HG02642 (cell line): ENCODE results near the gene SLC24A2.
"Not testable (repeated sequence)": the region's sequence is repeated elsewhere in the genome, so short reads cannot be mapped to it uniquely, and the experiment has no call there.

Experiments
- ATAC-seq: cut with Tn5 transposase; IDR thresholded peaks from one replicate; pipeline ENCODE4 v1.9.1; 2021; ENCODE audit warnings: mild to moderate bottlenecking; ENCODE audit not compliant: unreplicated experiment, poor library complexity

The SLC24A2 gene

DNA sequence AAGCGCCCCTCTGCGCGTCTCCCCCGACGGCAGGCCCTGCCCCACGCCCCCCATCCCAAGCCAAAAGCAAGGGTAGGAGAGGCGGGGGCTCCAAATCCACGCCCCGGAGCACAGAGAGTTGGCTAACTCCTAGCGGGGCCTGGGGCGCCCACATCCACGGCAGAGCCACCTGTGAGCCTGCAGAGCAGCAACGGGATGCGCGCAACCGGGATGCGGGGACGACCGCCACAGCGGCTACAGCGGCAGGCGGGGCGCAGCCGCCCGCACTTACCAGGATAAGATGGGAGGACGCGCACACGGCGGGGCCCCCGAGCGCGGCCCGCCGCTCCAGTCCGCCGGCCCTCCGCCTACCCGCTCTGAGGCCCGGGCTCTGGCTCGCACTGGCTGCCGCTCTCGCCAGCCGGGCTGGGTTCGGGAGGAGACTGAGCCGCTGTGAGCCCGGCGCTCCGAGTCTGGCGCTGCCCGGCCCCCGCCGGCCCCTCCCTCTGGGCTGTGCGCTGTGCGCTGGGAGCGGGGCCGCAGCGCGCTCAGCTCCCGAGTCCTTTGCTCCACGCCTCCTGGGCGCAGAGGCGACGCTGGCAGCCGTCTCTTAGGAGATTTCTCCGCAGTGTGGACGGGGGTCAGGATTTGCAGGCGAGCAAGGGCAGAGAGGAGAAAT is at the start of gene SLC24A2:
TSS of gene SLC24A2 (minus strand) at position 424 of the 658 bp plus-strand sequence.
- ATAC-seq, result no peak

DNA sequence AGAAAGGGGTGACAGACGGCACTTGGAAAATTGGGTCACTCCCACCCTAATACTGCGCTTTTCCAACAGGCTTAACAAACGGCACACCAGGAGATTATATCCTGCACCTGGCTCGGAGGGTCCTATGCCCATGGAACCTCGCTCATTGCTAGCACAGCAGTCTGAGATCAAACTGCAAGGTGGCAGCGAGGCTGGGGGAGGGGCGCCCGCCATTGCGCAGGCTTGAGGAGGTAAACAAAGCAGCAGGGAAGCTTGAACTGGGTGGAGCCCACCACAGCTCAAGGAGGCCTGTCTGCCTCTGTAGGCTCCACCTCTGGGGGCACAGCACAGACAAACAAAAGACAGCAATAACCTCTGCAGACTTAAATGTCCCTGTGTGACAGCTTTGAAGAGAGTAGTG is 44.5 kb upstream of the SLC24A2 start:
- ATAC-seq, result not testable (repeated sequence)

DNA sequence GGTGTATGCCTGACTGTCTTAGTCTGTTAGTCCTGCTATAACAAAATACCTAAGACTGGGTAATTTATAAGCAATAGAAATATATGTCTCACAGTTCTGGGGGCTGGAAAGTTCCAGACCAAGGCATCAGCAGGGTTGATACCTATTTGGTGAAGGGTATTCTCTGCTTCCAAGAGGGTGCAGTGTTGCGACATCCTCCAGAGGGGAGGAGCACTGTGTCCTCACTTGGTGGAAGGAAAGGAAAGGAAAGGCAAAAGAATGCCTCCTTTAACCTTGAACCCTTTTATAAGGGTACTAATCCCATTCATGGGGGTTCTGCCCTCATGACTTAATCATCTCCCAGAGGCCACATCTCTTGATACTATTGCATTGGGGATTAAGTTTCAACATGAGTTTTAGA is 42.0 kb upstream of the SLC24A2 start:
- no peak for ATAC-seq

DNA sequence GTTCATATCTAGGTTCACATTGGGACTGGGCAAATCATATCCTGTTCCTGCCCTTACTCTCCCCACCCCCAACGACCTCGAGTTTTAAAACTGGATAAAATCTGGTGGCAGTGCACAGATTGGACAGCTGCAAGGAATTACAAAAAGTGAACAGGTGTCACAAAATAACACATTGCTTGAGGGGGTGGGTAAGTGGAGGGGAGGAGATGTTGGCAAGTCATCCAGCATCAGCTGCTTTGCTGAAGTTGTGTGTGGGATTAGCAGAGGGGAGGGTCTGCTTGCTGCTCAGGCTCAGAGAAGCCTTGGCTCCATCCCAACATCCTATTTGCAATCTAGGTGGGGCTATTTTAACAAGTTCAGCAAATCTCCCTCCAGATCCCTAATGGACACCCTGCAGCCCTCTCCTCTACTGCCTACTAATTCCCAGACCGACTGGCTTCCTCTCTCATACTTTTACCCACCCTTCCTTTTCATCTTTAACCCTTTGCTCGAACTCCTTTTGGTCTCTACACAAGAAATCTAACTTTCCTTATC is 39.8 kb upstream of the SLC24A2 start:
- ATAC-seq, result no peak

DNA sequence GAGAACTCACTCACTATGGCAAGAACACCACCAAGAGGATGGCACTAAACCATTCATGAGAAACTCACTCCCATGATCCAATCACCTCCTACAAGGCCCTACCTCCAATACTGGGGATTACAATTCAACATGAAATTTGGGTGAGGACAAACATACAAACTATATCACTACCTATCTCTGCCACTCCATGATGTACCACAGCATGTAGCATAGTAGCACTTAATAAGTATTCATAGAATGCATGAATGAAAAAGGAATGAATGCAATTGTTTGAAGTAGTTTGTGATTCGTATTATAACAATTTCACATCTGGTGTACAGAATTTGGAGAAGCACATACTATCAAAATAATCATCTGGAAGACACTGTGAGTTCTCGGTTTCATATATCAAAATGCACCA is 27.9 kb upstream of the SLC24A2 start:
- ATAC-seq, result no peak

DNA sequence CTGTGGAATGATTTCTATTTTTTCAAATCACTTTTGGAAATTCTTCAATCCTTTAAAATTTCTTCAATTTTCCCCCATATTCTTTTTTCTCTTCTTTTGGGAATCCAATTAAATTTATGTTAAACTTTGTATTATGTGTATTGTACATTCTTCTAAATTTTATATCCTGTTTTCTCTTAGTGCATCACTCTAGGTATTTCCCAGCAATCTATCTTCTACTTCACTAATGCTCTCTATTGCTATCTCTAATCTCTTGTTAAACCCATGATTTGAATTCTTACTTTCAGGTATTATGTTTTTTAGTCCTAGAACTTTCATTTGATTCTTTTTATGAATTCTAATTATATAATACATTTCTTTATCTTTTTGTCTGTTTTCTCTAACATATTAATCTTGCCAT is 23.4 kb upstream of the SLC24A2 start:
- ATAC-seq, result no peak

DNA sequence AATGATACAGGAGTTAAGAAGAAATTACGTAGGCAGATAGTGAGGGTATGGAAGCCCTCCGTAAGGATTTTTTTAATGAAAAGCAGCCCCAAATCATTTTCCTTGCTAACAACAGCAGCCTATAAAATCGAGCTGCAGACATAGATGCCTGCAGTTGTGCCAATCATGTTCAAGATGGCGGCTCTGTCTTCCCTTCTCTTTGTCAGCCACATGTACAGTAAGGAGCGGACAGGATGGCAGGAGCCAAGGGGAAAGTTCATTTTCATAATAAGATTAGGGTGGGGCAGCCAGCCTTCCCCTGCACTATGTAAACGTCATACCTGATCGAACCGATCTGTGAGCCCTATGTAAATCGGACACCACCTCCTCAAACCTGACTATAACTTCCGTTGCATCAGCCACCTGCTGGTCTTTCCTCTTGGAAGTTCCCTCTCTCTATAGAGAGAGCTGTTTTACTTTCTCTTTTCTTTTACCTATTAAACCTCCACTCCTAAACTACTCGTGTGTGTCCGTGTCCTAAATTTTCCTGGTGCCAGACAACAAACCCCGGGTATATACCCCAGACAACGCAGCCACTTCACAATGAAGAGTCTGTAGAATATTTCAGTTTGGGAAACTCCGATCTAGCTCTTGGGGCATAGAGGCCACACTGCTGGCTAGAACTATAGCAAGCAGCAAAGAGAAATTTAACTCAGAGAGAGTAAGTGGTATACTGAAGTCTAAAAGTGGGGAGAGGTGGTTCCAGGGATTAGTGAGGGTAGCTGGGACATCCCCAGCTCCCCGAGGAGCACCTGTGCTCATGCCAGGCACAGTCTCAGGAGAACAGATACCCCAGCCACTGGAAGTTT is 20.8 kb upstream of the SLC24A2 start:
- ATAC-seq, result no peak

DNA sequence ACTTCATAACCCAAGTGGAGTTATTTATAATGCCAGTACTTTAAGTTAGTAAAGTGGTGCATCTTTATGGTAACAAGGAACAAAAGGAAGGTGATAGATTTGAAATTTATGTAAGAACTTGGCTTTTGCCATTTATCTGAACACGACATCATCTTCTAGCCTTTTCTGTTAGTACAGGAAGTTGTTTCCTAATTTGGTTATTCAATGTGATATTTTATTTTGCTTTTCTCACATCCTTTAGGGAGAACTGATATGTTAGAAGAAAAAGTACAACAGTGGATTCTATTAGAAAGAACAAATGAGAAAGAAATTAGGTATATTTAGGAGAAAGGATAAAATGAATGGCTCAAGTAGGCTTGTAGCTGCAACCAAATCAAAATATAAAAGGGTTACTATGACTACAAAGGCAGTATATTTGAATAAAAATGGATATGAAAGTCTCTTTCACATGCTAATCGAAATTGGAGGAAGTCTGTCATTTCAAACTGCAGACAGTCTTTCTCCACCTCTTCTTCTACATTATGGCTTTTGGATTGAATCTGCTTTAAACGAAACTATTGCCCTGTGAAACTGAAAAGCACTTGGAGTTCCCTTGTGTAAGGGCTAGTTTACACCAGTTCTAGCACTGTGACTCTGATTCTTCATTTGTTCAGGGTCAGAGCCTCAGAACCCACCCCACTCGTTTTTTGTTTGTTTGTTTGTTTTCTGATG is 18.5 kb upstream of the SLC24A2 start:
- ATAC-seq, result no peak

DNA sequence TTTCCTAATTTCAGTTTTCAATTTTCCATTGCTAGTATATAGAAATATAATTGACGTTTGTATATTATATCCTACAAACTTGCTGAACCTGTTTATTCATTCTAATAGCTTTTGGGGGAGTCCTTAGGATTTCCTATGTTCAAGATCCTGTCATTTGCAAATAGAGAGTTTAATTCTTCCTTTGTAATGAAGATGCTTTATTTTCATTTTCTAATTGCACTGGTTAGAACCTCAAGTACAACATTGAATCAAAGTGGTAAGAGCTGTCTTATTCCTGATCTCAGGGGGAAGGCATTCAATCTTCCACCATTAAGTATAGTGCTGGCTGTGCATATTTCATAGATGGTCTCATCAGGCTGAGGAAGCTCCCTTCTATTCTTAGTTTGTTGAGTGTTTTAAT is 15.6 kb upstream of the SLC24A2 start:
- no peak for ATAC-seq

DNA sequence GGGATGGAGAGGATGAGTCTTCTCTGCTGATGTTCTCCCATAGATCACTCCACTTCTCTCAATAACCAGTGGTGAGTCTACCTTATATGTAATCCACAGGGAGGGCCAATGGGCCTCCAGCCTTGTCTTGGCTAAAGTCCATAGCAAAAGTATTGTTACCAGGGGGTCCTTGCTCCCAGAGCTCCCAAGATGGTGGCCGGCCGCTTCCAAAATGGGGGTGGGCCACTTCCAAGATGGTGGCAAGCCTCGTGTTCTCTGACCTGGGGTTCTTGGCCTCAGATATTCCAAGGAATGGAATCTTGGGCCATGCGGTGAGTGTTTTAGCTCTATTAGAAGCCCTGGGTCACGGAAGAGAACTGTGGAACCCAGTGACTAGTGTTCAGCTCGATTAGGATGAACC is 12.0 kb upstream of the SLC24A2 start:
- no peak for ATAC-seq

DNA sequence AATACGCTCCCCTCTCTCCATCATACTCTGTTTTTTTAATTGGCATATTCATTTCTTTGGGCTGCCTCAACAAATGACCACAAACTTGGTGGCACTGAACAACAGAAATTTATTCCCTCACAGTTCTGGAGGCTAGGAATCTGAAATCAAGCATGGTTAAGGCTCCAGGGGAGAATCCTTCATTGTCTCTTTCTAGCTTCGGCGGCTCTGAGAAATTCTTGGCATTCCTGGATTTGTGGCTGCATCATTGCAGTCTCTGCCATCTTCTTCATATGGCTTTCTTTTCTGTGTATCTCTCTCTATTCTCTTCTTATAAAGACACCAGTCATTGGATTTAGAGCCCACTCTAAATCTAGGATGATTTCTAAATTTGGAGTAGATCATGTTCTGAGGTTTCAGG is 10.9 kb upstream of the SLC24A2 start:
- no peak for ATAC-seq

DNA sequence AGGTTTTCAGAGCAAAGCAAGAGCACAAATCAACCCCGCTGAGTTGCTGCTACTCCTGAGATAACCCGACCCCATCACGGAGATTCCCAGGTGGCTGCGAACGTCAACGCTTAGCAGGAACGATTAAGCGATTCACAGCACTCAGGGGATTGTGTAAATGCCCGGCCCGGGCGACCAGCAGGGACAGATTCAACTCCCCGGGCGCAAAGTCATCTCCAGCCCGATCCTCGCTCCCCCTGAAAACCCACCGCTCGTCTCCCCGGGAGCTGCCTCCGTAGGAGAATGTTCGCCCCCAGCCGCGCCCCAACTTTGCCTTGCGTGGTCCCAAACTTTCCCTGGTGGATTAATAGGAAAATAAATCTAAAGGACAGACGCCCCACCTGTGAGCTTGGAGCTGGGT is 685 bp downstream of the SLC24A2 start:
- ATAC-seq, result no peak

DNA sequence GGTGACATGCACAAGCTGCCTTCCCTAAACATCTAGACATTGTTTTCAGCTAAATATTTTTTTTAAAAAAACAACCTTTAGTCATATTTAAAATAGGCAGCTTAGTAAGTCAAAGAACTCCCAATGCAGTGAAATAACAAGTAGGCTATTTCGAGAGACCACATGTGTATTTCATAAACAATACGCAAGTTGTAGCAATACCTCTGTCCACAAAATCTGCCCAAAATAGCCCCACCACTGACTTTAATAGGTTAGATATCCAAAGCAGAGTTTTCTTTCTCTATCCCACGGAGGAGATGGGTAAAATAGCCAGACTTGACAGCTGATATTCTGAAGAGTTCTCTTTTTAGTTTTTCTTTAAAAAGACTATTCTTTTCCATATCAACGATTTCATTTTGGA is 1.2 kb downstream of the SLC24A2 start:
- ATAC-seq, result no peak

DNA sequence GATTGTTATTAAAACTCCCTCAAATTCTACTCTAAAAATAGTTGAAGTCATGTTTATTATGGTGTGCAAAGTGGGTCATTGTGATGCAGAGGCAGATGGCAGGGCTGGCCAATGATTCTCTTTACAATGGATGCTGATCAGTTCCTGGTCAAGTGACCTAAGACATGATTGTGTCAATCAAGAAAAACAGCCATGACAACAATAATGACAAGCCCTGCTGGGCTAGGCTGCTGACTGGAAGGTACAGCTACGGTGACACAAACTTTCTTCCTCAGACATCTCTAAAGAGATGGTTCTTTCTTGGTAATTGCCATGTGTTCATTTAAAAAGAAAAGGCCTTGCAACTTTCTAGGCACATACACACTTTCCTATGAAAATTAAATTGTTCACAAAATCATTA is 3.6 kb downstream of the SLC24A2 start:
- no peak for ATAC-seq

DNA sequence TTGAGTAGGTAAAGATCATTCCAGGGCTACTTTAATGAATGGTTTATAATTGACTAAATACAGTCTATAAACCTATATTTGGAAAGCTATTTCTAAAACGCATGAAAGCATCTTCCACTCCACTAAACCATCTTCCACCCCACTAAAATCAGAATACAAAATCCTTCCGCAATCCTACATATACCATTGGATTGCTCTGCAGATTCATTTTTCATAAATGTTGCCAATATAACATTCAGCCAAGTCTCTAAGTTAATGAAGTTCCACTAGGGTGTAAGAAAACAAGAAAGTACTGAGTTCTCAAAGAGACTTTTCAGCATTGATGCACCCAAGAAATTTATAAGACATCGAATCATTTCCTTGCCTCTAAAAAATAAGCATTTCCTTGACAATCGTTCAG is 4.7 kb downstream of the SLC24A2 start:
- no peak for ATAC-seq

DNA sequence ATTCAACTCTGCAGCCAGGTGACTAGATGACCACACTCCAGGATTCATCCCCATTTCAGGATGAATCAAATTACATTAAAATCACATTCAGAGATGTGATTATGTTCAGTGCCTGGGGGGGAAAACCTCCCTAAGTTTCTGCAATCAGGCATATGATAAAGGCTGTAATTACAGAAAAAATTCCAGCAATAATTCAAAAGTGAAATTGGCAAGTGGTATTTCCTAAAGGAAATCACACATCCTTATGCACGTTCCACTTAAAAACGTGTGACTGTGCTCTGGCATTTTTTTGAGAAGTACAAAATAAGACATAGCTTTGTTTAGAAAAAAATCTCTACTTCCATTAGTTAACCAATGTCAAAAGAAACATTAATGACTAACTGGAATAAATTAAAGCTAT is 5.3 kb downstream of the SLC24A2 start:
- no peak for ATAC-seq

DNA sequence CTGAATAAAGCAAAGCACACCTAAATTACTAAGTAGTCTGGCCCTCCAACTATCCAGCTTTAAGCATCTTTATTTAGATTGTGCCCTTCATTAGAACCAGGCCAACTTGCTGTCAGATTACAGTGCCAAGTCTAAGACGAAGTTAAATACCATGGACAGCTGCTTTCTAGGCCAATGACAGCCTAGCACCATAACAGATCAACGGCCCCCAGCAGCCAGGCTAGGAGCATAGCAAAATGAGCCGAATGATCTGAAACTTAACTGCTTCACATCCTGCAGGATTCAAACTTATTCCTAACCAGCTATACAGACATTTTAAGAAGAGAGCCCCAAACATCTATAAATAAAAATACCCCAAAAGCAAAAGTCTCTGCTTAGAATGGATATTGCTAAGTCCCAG is 6.8 kb downstream of the SLC24A2 start:
- no peak for ATAC-seq

DNA sequence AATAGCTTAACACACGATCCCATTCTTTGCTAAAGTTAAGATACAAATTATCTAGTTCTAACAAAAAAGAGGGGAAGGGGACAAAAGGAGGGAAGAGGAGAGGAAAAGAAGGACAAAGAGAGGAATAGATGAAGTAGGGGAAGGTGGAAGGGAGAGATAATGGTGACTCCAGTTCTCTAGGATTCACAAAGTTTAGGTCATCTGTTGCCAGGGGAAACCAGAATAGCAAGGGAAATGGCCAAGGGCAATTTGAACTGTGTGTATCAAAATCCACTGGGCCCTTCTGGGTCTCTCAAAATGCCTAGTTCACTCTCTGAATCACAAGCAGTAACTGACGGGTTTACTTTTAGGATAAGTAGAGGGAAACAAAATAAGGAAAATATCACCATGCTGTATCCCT is 7.6 kb downstream of the SLC24A2 start:
- ATAC-seq, result no peak

DNA sequence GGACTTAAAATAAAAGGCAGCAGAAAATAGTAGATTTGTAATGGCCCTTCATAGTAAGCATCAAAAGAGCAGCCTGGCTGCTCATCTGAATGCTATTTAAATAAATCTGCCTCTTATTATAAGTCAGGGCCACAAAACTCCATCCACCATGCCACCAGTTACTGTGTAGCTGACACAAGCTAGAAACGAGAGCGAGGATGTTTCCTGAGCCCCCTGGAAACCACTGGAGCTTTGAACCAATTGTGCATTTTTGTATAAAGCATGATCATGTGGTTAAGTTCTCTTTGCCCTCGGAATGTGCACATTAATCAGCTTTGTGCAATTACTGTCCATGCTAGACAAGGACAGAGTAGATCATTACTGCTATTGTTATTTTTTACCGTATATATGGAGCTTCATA is 17.4 kb downstream of the SLC24A2 start:
- ATAC-seq, result no peak

DNA sequence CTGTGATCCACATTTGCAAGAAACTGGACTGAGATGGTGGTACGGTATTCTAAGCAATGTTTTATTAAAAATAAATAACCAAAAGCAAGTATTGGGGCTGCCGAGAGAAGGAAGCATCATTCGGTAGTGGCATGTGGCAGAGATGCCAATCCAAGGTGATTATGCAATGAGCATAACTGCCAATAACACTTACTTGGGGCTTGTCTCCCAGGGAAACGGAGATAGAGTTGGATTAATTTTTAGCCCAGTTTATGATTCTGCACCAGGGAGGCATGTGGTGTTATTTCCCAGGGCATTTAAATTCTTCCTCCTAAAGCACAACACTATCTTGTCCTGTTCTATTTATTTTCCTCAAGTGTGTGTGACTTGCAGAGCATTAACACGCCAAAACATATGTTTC is 17.9 kb downstream of the SLC24A2 start:
- ATAC-seq, result no peak

DNA sequence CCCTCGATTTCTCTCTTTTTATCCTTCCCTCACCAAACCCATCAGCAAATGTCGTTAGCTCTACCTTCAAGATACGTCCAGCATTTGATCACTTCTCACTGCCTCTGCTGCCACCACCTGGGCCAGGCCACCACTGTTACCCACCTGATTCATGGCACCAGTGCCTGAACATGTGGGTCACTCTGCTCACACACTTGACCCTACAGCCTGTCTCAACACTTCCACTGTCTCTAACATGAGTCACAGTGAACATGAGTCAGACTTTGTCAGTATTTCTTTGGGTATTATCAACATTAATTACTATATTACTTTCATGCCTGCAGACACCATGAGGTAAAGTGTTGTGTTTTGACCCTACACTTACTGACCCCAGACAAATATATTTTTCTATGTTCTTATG is 19.6 kb downstream of the SLC24A2 start:
- no peak for ATAC-seq
